Raji (cell line): ENCODE data around the gene IQGAP3.

Source experiments
- POLR2A ChIP-seq: IDR thresholded peaks from 2 replicates; pipeline ENCODE4 v1.6.1; 2011; ENCODE audit warnings: low read depth, low read length, control low read depth; ENCODE audit not compliant: insufficient read depth

Gene IQGAP3

GRCh38 chr1:156480411-156481192 lies 91.8 kb downstream of the IQGAP3 start:
- no peak for TF ChIP-seq POLR2A

GRCh38 chr1:156480016-156480370 lies 92.4 kb downstream of the IQGAP3 start:
- no peak for TF ChIP-seq POLR2A

GRCh38 chr1:156479093-156480015 lies 93.0 kb downstream of the IQGAP3 start:
- no peak for TF ChIP-seq POLR2A

- no peak for TF ChIP-seq POLR2A
These were observed 94.1 kb downstream of the IQGAP3 start for GRCh38 chr1:156478250-156478627.

- TF ChIP-seq POLR2A, result no peak
These were observed 94.7 kb downstream of the IQGAP3 start for GRCh38 chr1:156477526-156478249.

GRCh38 chr1:156476501-156477298 lies 95.7 kb downstream of the IQGAP3 start:
- TF ChIP-seq POLR2A, result no peak

GRCh38 chr1:156475568-156476500 lies 96.5 kb downstream of the IQGAP3 start:
- TF ChIP-seq POLR2A, result no peak
